Measurements from ENCODE around the gene EXOC2. TPM values are rescaled to one million over a fixed set of nuclear protein-coding genes. Genes with fewer than 3 reads are reported as not detected.

The EXOC2 gene
- total RNA-seq, 1 donor from 2014 or later: 44.4 TPM

DNA sequence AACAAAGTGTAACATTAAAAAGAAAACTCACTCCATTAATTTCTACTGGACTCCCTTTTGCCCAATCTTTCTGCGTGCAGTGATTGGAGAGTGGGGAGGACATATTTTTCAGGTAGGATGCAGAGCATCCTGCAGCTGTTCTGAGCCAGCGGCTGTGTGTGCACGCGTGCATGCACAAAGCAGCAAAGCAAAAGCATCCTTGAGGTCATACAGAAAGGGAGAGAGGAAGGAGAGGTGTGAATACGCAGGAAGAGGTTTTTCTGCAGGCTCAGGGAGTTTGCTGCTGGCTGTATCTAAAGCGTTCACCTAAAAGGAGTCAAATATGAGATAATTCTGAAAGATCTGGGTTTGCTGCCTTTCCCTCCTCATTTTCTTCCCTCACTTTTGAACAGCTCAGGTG, 144.4 kb downstream of the EXOC2 start:
- no peaks in the 10 kb centered on the region for H3K27me3 ChIP-seq (ENCODE audit: insufficient read depth, low read length)
- H3K79me2 ChIP-seq (ENCODE audit: insufficient read depth, low read length): no peaks in the 10 kb centered on the region
- Mint-ChIP-seq H3K4me3 (ENCODE audit: unreplicated experiment) (no peak overlapping the region), H3K36me3 (ENCODE audit: low read depth, unreplicated experiment) (peaks cover 7% of the 10 kb centered on the region), H3K4me1 (ENCODE audit: low read depth, unreplicated experiment) (peaks cover 8% of the 10 kb centered on the region), H3K27ac (ENCODE audit: unreplicated experiment) (no peak overlapping the region), H3K27me3 (ENCODE audit: low read depth, unreplicated experiment) (no peaks in the 10 kb centered on the region), H3K9me3 (ENCODE audit: unreplicated experiment) (no peaks in the 10 kb centered on the region)
- H3K9me3 ChIP-seq (ENCODE audit: insufficient read depth, low read depth, low read length): no peaks in the 10 kb centered on the region
- no peak overlapping the region for H3K4me3 ChIP-seq (ENCODE audit: insufficient read depth, low read depth, low read length)
- H3K4me2 ChIP-seq (ENCODE audit: low read length): no peak overlapping the region
- DNase-seq (ENCODE audit: low read depth) (no peak), FAIRE-seq (no peak)
- no peak overlapping the region for H3K27ac ChIP-seq (ENCODE audit: low read depth, low read length)
- H3K4me1 ChIP-seq (ENCODE audit: insufficient read depth, low read length): no peaks in the 10 kb centered on the region
- no peak overlapping the region for H2AFZ ChIP-seq (ENCODE audit: low read depth, low read length)
- no peak overlapping the region for H3K9ac ChIP-seq (ENCODE audit: low read length)
- peaks cover 11% of the 10 kb centered on the region for H3K36me3 ChIP-seq (ENCODE audit: insufficient read depth, low read length)
- TF ChIP-seq, protein P1, sequence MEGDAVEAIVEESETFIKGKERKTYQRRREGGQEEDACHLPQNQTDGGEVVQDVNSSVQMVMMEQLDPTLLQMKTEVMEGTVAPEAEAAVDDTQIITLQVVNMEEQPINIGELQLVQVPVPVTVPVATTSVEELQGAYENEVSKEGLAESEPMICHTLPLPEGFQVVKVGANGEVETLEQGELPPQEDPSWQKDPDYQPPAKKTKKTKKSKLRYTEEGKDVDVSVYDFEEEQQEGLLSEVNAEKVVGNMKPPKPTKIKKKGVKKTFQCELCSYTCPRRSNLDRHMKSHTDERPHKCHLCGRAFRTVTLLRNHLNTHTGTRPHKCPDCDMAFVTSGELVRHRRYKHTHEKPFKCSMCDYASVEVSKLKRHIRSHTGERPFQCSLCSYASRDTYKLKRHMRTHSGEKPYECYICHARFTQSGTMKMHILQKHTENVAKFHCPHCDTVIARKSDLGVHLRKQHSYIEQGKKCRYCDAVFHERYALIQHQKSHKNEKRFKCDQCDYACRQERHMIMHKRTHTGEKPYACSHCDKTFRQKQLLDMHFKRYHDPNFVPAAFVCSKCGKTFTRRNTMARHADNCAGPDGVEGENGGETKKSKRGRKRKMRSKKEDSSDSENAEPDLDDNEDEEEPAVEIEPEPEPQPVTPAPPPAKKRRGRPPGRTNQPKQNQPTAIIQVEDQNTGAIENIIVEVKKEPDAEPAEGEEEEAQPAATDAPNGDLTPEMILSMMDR (IDR thresholded peaks at IDR 0.05; ENCODE audit: insufficient read depth, low read depth, low read length): no peak
- TF ChIP-seq EZH2 (IDR thresholded peaks at IDR 0.05; ENCODE audit: insufficient read depth, low read length): no peak
- no peaks in the 10 kb centered on the region for H4K20me1 ChIP-seq (ENCODE audit: insufficient read depth, low read length)

DNA sequence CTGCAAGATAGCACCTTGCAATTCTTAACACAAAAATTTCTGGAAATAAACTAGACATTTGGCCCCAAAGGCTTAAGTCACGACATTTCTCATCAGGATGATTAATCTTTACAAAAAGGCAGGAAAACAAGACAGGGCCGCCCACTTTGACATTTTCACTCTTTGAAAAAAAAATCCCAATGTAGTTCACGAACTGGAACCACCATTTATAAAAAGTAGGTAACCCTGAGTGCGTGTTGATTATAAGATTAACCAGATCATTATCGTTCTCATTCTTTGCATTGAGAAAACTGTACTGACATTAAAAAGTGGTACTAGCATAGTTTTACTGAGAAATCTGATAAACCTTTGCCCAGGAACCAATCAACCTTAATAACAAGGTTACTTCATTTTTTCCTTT, 144.8 kb downstream of the EXOC2 start:
- Histone ChIP-seq H3K27ac (ENCODE audit: low read depth, low read length) (no peak overlapping the region), H3K4me3 (ENCODE audit: insufficient read depth, low read depth, low read length) (no peak overlapping the region), H3K4me2 (ENCODE audit: low read length) (no peak overlapping the region), H3K4me1 (ENCODE audit: insufficient read depth, low read length) (no peaks in the 10 kb centered on the region), H3K27me3 (ENCODE audit: insufficient read depth, low read length) (no peaks in the 10 kb centered on the region), H3K9ac (ENCODE audit: low read length) (no peak overlapping the region), H4K20me1 (ENCODE audit: insufficient read depth, low read length) (no peaks in the 10 kb centered on the region), H3K79me2 (ENCODE audit: insufficient read depth, low read length) (no peaks in the 10 kb centered on the region), H3K36me3 (ENCODE audit: insufficient read depth, low read length) (peaks cover 12% of the 10 kb centered on the region), H2AFZ (ENCODE audit: low read depth, low read length) (no peak overlapping the region), H3K9me3 (ENCODE audit: insufficient read depth, low read depth, low read length) (no peaks in the 10 kb centered on the region)
- no peak for DNase-seq (ENCODE audit: low read depth)
- no peak overlapping the region for H3K4me3 Mint-ChIP-seq (ENCODE audit: unreplicated experiment)
- no peaks in the 10 kb centered on the region for H3K27me3 Mint-ChIP-seq (ENCODE audit: low read depth, unreplicated experiment)
- H3K27ac Mint-ChIP-seq (ENCODE audit: unreplicated experiment): no peak overlapping the region
- peaks cover 10% of the 10 kb centered on the region for H3K4me1 Mint-ChIP-seq (ENCODE audit: low read depth, unreplicated experiment)
- H3K9me3 Mint-ChIP-seq (ENCODE audit: unreplicated experiment): no peaks in the 10 kb centered on the region
- no peak for TF ChIP-seq EZH2 (IDR thresholded peaks at IDR 0.05; ENCODE audit: insufficient read depth, low read length)
- FAIRE-seq: no peak
- H3K36me3 Mint-ChIP-seq (ENCODE audit: low read depth, unreplicated experiment): peaks cover 8% of the 10 kb centered on the region

DNA sequence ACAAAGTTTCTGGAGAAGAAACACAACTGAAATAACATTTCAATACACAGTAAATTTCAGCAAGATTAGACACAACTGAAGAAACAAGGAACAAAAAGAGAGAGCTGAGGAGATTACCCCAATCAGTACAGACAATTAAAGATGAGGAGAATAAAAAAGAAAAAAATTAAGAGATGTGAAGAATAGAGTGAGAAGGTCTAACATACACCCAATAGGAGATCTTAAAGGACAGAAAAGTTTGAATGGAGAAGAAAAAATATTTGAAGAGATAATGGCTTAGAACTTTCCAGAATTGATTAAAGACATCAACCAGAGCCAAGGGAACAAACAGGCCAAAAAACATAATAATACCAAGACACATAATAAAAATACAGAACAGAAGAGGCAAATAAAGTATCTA, 152.4 kb downstream of the EXOC2 start:
- no peaks in the 10 kb centered on the region for H3K79me2 ChIP-seq (ENCODE audit: insufficient read depth, low read length)
- DNase-seq (ENCODE audit: low read depth) (no peak), FAIRE-seq (no peak)
- H3K27ac ChIP-seq (ENCODE audit: low read depth, low read length): no peak overlapping the region
- H2AFZ ChIP-seq (ENCODE audit: low read depth, low read length): no peak overlapping the region
- no peak overlapping the region for H3K4me2 ChIP-seq (ENCODE audit: low read length)
- Mint-ChIP-seq H3K4me3 (ENCODE audit: unreplicated experiment) (no peak overlapping the region), H3K27ac (ENCODE audit: unreplicated experiment) (no peak overlapping the region), H3K27me3 (ENCODE audit: low read depth, unreplicated experiment) (no peaks in the 10 kb centered on the region), H3K36me3 (ENCODE audit: low read depth, unreplicated experiment) (peaks cover 28% of the 10 kb centered on the region), H3K9me3 (ENCODE audit: unreplicated experiment) (peaks cover 5% of the 10 kb centered on the region), H3K4me1 (ENCODE audit: low read depth, unreplicated experiment) (peaks cover 2% of the 10 kb centered on the region)
- peaks cover 14% of the 10 kb centered on the region for H3K36me3 ChIP-seq (ENCODE audit: insufficient read depth, low read length)
- no peaks in the 10 kb centered on the region for H3K9me3 ChIP-seq (ENCODE audit: insufficient read depth, low read depth, low read length)
- no peaks in the 10 kb centered on the region for H3K27me3 ChIP-seq (ENCODE audit: insufficient read depth, low read length)
- H3K4me1 ChIP-seq (ENCODE audit: insufficient read depth, low read length): no peaks in the 10 kb centered on the region
- no peaks in the 10 kb centered on the region for H4K20me1 ChIP-seq (ENCODE audit: insufficient read depth, low read length)
- TF ChIP-seq, protein P1 (IDR thresholded peaks at IDR 0.05; ENCODE audit: insufficient read depth, low read depth, low read length): no peak
- TF ChIP-seq EZH2 (IDR thresholded peaks at IDR 0.05; ENCODE audit: insufficient read depth, low read length): no peak
- H3K4me3 ChIP-seq (ENCODE audit: insufficient read depth, low read depth, low read length): no peak overlapping the region
- H3K9ac ChIP-seq (ENCODE audit: low read length): no peak overlapping the region
